HG03095 (cell line): ENCODE data around the gene MATR3.

ENCODE experiments used
- ATAC-seq: cut with Tn5 transposase; IDR thresholded peaks from one replicate; pipeline ENCODE4 v1.9.1; 2021; ENCODE audit warnings: moderate library complexity; ENCODE audit not compliant: unreplicated experiment

Gene MATR3

DNA sequence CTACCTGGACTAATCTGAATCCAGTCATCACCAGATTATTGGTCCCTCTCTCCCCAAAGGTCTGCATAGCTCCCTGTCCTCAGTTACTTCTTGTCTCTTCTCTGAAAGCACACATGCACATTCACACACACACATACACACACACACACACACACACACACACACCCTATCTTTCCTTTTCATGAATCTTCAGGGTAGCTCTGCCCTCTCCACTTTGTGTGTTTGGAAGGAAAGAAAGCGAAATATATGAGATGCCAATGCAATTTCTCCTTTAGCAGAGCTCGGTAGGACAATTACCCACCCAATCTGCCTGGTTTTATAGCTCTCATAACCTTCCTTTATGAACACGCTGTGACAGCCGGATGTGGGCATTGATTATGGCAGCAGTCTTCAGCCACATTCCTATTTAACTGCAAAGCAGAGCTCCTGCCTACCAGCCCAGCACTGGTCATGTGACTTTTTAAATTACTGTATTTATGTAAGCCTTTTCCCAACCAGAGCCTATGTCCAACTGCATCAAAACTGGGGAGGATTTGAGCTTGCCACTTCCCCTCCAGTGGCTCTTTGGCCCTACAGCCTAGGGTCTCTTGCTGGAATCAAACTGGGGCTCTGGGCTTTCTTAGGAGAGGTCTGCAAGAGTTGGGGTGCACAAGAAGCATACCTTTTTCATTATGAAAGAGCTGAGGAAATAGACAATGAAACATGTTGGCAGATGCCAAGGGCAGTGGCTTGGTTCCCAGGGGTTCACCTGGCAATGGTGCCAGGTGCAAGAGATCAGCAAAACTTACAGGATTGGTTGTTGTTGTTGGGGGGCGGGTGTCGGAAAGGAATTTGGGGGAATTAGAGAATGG, 20.8 kb upstream of the MATR3 start:
- no peak for ATAC-seq

DNA sequence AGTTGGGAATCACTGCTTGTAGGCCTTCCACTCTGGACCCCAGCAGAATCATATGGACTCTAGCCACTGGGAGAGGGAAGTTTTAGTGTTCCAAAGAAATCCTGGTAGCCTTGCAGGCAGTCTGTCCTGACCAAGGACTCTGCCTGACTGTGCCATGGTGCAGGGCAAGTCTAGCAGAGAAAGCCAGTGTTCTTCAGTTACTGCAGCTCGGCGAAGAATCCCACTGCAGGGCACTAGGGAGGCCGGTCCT, 20.3 kb upstream of the MATR3 start:
- ATAC-seq = no peak

DNA sequence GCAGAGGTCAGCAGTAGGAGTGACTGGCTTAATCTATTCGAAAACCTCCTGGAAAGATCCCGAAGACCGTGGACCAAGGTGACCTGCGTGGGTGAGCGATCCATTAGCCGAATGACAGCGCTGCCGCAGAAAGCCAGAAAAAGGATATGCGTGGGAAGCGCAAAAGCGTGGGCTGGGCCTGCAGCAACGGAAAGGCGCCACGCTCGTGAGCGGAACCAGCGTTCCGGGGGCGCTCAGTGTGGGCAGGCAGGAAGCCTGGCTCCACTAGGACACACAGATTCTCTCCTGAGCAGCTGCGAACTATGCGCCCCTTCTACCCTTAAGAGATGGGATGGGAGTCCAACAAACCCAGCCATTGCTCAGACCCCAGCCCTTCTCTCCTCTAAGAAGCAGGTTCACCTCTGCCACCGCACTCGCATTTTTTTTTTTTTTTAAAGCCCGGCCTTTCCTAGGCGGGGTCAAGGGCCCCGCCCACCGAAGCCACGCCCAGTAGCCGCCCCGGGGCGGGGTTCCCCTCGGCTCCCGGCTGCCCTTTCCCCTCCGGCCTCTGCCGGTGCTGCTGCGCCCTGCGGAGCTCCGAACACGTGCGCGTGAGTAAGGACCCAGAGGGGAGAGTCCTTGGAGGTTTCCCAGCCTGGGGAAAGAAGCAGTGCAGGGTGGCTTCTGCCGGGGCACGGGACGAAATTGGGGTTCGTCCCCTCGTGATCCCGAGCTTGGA, 19.8 kb upstream of the MATR3 start:
- peak; percentile 85 for ATAC-seq

DNA sequence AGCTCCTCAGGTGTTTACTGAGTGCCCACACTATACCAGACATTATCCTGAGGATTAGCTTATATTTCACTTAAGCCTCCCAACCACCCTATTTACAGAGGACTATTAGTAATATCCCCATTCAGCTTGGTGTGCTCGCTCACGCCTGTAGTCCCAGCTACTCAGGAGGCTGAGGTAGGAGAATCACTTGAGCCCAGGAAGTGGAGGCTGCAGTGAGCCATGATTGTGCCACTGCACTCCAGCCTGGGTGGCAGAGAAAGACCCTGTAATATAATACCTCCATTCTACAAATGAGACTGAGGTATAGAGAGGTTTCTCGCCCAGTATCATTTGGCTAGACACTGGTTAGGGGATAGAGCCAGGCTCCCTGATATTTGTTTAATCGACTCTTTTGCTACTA, 18.0 kb upstream of the MATR3 start:
- no peak for ATAC-seq

DNA sequence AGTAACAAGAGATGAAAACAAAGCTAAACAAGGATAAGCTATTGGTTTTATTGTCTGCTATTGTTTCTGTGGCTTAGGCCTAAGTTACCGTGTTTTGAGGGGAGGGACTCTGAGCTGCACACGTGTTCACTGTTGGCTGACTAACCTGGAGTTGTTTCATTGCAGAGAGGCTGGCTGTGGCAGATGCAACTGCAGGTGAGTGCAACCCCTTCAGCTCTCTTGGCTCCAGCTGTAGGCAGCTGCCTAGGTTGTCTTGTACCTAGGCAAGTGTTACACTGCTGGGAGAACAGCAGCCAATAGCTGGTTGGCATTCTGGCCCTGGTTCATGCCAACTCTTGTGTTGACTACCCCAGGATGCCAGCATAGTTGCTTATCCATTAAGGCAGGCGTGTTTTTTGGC, 17.6 kb upstream of the MATR3 start:
- no peak for ATAC-seq

DNA sequence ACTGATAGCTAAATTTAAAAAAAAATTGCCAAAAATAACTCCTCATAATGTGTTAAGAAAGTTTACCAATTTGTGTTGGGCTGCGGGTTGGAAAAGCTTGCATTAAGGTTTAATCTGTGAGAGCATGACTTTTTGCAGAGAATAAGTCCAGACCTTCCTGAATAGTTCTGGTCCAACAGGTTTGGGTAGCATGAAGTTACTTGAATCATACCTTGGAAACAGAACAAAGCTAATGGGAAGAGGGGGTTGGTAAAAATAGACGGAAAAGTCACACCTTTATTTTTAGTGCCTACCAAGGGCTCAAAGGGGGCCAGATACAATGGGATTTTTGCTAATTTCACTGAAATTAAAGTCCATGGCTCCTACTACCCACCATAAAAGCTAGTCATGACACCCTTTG, 17.1 kb upstream of the MATR3 start:
- no peak for ATAC-seq

DNA sequence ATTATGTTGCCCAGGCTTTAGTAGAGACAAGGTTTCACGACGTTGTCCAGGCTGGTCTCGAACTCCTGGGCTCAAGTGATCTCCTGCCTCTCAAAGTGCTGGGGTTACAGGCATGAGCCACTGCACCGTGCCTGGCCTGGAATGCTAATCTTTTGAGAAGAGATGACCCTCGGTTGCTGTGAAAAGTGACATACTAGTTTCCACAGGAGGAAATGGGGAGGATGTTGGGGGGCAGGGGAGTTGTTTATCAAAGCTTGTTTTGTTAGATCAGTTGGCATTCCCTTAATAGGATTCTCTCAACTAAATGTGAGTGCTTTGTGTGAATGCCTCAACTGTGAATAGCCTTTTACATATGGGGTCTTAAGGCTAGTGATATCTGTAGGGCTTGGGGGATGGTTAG, 16.4 kb upstream of the MATR3 start:
- ATAC-seq = no peak

DNA sequence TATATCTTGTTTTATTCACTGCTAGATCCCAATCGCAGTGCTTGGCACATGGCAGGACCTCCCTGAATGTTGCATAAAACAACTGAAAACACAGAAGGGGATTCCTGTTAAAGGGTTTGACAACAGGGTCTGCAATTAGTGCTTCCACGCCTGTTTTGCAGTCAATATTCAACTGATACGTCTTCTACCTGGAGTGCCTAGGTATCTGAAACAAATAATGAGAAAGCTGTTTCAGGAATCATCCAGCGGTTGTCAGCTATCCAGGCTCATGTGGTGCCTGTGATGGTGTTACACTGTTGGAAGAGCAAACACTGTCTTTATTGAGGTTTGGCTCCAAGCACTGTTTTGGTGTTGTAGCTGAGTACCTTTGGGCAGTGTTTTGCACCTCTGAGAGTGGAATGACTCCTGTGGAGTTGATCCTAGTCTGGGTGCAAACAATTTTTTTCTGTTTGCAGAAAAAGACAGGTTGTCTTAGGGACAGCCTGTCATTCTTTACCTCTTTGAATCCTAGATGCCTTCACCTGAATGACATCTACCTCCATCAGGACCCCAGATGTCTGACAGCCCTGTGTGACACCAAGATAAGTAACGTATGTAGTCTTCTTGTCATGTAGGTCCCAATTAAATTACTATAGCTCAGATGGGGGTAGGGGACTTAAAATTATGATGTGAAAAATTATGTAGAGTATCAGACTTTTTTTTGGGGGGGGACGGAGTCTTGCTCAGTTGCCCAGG, 14.8 kb upstream of the MATR3 start:
- no peak for ATAC-seq

DNA sequence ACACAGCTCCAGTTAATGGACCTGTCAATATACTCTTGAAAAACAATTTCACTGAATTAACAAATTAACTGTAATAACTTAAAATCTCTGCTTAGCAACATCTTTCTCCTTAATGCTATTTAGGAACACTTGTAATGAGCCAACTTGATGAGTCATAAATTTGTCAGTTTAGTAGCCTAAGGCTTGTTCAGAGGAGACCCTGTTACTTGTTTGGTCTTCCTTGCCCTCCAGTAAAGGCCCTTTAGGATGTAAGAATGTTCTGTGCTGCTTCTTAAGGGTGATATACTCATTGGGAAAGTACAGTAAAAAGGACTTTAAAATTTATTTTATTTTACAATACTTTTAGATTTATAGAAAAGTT, 11.4 kb upstream of the MATR3 start:
- ATAC-seq = no peak

DNA sequence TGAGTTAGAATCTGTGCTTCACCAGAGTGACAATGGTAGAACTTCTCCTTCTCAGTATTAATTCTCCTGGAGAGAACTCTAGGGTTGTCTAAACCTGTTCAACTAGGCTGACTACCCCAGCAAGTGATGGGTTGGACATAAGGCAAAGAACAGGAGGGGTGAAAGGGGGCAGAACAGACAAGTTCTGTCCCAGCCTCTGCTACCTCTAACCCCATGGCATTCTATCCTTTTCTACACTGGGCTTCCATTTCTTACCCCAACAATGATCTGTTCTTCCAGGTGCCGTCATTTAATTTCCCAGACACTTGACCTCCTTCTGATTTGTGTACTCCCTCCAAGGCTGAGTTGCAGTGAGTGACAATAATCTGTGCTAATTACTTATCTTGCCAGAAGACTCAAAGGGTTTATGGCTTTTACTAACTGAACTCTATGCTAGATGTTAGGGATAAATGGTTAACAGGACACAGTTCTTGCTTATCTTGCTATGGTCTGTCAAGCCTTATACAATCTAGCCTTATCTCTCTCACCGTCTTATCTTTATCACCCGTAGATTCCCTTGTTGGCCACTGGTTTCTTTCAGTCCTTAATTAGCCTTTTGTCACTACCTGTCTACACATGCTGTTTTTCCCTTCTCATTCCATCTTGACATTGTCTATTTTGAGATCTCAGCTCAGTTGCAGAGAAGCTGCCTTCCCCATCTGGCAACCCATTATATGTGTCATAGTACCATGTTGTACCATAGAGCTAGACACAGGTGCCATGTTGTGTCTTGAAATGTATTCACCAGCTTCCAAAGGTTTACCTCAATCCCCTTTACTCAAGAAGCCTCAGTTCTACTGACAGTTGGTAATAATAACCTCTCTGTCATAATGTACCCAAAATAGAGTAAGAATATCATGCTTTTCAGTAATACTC, 10.0 kb upstream of the MATR3 start:
- ATAC-seq = no peak

DNA sequence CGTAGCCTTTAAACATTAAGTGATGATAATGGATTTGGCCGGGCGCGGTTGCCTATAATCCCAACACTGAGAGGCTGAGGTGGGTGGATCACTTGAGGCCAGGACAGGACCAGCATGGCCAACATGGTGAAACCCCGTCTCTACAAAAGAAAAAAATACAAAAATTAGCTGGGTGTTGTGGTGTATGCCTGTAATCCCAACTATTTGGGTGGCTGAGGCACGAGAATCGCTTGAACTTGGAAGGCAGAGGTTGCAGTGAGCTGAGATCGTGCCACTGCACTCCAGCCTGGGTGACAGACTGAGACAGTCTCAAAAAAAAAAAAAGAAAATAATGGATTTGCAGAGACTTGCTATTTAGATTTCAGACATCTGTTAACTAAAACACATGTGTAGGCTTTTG, 9.2 kb upstream of the MATR3 start:
- ATAC-seq = no peak

DNA sequence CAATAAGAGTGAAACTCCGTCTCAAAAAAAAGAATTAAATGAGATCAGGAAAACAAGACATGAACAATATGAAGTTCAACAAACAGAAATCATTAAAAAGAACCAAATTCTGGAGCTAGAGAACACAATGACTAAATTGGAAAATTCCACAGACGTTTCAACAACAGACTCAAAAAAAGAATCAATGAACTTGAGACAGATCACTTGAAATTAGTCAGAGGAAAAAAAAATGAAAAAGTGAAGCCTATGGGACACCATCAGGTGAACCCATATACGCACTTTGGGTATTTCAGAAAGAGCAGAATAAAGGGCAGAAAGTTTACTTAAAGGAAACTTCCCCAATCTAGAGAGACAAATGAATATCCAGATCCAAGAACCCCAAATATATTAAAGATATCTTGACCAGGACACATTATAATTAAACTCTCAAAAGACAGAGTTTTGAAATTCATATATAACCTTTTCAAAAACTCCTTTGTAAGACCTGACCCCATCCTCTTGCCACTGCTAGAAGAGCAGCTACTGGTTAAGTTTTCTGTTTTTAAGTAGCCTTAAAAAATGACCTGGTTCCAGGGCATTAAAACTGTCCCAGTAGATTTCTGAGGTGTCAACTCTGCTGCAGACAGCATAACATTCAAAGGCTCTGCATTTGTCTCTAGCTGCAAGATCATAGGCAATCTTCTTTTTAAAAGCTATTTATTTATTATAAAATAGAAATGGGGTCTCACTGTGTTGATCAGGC, 7.7 kb upstream of the MATR3 start:
- no peak for ATAC-seq

DNA sequence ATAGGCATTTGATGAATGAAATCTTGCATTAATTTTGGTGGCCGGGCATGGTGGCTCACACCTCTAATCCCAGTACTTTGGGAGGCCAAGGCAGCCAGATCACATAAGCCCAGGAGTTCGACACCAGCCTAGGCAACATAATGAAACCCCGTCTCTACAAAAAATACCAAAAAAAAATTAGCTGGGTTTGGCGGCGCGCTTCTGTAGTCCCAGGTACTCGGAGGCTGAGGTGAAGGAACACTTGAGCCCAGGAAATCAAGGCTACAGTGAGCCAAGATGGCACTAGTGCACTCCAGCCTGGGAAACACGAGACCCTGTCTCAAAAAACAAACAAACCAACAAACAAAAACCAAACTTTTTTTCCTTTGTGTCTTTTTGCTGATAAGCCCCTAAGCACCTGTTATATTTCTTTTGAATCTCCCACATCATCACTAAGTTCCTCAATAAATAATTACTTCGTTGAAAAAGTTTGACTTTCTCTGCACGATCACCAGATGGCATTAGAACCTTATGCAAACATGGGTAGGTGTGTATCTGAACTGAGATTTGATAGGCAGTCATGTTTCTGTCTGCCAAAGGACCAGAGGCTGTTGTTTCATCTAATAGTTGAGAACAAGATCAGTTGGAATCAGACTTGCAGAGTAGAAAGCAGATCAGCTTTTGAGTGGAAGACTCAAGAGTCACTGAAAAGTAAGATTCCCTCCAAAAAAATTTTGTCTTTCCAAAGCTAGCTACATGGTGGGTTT, 5.5 kb upstream of the MATR3 start:
- no peak for ATAC-seq

DNA sequence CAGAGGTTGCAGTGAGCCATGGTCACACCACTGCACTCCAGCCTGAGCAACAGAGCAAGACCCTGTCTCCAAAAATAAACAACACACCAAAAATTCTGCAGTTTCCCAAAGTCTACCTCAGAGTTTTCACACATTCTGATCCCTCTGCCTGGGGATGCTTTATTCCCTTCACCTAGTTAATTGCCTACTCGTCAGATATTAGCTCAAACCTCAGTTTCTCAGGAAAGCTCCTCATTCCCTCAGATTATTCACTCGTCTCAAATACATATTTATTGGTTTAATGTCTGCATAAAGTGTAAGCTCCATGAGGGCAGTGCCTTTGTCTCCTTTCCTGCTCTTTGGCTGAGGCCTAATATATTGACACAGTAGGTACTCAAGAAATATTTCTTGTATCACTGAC, 2.5 kb upstream of the MATR3 start:
- no peak for ATAC-seq

DNA sequence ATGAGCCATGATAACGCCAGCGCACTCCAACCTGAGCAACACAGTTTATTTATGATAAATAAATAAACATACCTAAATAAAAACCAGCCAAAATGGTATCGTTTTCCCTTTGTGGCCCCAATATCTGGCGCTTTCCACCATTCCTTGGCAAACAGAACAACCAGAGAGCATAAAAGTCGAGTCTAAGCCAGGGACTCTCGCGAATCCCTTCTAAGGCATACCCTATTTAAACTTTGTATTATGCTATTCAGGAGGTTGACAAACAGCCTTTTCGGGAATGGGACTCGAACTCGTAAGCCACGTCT, 386 bp upstream of the MATR3 start:
- no peak for ATAC-seq

DNA sequence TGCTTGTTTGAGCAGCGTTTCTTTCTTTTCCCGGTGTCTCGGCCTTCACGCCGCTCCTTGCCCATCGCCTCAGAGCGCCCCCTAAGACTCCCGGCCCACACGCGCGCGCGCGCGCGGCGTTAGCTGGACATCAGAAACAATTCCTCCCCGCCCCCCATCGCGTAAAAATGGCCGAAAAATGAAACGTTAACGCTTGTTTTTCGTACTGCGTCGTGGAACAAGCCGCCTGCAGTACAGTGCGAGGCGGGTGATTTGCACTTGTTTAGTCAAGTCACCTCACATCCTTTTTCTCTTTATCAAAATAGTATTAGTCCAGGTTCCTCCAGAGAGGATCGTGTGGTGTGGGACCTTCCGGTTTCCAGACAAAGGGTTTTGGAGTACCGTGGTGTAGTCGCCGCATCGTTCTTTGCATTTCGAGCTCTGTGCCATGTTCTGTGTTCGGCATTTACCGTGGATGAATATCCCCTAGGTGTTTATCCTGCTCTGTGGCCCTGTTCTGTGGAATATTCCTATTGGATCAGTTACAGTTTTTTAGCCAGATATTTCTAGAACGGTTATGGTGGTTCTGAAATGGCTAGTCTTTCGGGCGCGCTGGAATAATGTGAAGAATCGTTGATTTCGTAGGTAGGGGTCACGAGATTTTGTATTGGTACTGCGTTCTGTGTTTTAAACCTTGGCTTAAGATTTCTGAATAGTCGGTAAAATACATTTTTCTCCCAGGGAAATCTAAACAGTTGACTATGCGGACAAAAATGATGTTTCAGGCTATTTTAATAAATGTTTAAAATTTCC, 1.0 kb downstream of the MATR3 start:
- ATAC-seq = peak; percentile 26

DNA sequence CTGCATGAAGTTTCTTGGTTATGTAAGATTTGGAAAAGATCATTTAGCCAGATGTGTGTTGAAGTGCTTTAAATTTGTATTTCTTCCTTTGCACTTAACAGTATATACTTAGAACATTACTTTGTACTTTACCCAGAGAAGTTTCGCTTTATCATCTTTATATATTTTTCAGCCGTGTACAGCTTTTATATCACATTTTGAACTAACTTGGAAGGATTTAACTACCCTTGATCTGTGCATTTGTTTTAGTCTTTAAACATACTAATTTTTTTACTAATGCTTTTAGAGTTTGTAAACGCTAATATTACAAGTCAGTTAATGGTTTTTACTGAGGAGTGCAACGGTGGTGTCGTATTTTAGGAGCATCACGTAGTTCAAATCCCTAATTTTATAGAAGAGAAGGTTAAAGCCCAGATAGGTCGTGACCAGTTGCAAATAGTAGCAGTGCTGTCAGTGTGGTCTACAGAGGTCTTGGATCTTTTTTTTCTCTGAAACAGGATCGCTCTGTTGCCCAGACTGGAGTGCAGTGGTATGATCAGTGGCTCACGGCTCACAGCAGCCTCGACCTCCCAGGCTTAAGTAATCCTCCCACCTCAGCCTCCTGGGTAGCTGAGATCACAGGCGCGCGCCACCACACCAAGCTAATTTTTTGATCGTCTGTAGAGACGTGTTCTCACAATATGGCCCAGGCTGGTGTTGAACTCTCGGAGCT, 2.0 kb downstream of the MATR3 start:
- no peak for ATAC-seq

DNA sequence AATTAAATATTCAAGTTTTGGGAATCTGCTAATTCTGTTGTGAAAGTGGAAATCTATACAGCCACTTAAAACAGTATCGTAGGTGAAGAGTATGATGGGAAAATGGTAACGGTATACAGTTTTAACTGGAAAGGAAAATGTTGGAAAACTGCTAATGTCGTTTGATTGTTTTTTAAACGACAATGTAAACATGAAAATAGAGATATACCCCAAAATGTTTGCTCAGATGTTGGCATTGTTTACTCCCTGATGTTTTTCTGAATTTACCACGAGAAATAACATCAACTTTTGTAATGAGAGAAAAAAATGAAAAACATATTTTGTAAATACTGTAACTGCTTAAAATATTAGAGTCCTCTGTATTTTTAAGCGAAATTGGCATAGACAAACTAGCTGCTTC, 2.7 kb downstream of the MATR3 start:
- no peak for ATAC-seq
